ENCODE measurements around the gene PLEKHG4B.

PLEKHG4B gene

DNA sequence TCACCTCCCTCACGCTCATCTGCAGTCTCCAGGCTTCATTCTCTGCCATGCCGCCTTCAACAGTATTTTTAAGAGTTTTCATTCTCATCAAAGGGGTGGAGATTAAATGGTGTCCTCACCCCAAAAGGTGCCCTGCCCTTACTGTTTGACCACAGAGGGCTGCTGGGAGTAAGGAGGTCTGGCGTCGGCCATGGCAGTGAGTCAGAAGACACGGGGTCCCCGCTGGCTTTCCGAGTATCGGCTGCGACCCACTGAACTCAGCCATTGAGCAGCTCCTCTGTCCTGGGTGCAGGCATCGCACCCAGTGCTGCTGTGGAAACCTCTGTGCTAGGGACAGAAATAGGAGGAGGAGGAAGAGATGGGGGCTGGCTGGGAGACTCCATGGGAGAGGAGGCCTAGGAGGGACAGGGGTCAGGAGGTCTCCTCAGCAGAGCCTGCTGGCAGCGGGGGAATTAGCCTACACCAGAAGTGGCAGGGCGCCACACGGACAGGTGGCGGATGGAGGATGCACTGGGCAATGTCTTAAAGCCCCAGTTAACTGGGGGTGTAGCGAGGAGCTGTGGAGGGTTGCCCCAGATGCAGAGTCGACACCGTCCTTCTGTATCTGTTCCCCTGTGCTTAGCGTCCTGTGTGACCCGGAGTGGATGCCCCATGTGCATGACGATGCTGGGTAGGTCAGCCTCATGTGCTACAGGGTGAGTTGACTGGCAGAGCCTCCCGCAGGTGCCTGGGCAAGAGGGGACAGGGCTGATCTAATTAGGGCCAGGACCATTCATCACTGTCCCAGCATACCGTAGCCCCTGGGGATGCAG, 15.4 kb upstream of the PLEKHG4B start:
- no peak for DNase-seq

DNA sequence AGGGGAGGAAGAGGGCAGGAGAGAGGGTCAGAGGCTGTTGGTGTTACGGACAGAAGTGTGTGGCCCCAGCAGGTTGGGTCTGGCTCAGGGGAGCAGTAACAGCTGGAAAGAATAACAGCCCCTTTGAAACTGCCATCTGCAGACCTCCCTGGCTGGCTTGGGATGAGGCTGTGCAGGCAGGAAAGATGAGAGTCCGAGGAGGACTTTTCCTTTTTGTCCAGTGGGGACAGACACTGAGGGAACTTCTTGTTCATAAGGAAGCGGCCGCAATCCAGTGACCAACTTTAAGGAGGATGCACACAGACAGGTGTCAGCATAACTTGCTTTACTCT, 14.8 kb upstream of the PLEKHG4B start:
- DNase-seq = no peak

DNA sequence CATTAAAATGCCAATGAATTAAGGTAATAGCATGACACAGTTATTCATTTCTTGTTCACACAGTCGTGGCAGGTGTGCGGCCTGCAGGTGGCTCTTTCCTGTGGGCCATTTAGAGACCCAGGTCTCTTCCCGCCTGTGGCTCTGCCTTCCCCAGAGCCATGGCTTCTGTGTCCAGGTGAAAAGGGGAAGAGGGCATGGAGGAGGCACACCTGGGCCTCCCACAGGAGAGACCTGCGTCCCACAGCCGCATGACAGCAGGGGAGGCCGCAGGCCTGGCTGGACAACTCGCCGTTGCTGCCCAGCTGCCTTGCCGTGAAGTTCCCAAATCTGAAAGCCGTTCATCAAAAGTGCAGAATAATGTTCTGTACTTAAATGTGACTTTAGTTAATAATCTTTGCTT, 14.4 kb upstream of the PLEKHG4B start:
- no peak for DNase-seq

DNA sequence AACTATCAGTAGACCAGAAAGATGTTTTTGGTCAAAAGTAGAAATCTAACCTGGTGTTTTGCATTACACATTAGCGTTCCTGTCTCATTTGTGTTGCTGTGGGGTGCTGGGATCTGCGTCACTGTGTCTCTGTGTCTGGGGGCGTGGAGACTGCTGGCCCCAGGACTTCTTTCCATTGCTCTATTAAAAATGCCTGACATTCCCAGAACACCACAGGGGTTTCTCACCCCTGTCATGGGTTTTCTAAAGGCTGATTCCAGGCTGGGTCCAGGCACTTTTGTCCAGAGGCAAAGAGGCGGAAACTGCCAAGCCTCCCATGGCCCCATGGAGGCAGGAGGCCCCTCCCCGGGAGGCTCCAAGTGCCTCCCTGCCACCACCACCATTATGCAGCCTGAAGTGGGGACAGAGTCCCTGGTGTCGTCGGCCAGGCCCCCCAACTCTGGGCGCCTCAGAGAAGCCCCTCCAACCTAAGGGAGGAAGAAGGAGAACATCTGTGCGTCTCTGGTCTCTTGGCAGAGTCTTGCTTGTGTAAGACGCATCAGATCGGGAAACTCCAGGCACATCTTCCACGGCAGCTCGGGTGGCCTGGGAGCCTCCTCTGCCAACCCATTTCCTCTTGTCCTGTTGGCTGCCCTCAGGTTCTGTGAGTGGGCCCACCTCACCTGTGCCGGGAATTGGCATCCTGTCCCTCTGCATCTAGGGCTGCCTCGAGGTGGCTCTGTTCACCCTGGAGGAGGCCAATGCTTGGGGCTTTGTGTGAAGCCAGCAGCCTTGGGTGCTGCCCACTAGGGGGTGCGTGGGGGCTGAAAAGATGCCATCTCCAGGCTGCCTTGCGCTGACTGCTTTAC, 13.8 kb upstream of the PLEKHG4B start:
- DNase-seq = peak; percentile 50

DNA sequence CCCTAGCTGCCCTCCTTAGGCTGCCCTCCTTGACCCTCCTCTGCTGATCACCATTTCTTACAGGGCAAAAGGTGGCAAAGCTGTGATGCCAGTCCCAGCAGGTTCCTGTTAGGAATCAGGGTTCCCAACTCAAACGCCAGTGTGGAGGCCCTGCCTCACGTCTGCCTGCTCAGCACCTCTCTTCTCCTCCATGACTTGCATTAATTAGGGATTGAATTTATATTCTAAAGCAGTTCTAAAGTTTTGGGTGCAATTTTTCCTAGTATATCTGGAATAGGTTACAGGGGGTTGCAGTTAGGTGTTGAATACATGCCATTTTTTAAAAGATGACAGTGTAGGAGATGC, 13.2 kb upstream of the PLEKHG4B start:
- DNase-seq = no peak

DNA sequence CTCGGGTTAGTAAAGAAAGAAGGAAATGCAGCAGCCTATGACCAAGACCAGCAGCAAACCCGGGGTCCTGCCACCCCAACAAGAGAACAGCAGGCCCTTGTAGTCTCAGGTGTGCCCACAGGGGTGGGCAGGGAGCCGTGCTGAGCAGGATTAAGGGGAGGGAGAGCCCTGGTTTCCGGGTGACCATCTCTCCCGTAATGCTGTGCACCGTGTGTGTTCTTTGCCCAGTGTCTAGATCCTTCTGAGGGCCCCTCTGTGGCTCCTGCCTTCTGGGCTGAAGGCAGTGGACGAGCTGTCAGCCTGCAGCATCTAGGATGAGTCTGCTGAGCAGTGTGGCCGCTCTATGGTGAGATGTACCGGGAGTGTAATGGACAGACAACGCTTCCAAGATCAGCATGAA, 12.7 kb upstream of the PLEKHG4B start:
- DNase-seq = no peak

DNA sequence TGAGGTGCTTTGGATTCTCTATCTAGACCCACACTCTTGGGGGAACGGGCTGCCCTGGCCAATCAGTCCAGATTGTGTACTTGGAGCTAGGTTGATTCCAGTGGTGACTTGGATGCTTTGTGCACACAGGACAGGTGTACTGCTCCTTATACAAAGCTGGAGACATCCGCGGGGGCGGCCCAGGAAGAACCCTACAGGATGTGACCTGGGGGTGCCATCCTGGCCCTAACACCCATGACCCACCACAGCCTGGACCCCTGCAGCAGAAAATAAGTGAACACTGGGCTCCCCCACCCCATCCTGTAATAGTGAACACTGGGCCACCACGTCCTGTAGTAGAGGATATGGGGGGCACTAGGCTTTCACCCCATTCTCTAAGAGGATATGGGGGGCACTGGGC, 12.1 kb upstream of the PLEKHG4B start:
- no peak for DNase-seq

DNA sequence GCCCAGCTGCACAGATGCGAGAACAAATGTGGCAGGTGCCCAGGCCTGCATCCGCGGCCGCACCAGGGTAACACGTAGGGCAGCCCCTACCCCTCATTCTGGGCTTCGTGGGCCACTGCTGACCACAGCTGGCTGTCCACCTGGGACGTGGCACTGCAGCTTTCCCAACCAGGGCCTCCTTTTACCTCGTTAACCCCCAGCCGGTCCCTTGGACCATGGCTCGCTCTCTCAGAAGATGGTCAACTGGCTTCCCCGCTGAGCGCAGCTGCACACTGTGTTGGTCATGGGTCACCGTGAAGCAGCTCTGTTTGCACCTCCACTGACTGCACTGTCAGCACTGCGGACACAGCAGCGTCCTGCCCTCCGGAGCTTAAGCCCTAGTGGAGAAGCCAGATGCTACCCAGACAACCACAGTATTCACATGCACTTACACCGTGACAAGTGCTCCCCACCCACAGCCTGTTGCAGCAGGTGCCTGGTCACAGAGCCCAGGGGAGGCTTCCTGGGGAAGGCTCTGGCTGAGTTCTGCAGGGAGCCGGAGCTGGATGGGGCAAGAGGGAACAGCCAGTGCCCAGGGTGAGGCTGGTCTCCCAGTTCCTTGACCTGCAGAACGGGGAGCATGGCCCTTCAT, 10.5 kb upstream of the PLEKHG4B start:
- DNase-seq = peak; percentile 21

DNA sequence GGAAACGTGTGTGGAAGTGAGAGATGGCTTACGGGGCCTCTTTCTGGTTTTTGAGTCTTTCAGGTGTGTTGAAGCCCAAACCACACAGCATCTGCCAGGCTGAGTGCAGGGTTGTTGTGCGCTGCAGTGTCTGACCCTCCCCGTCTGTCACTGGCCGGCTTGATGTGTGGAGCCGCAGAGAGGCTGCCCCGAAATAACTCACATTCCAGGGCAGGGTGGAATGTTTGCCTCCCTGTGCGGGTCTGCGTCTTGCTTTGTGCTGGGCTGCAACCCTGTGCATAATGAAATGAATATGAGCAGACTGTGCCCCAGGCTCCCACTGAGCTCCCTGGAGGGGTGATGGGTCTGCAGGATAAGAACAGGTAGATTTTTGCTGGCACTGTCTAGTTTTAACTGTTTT, 9.9 kb upstream of the PLEKHG4B start:
- no peak for DNase-seq

DNA sequence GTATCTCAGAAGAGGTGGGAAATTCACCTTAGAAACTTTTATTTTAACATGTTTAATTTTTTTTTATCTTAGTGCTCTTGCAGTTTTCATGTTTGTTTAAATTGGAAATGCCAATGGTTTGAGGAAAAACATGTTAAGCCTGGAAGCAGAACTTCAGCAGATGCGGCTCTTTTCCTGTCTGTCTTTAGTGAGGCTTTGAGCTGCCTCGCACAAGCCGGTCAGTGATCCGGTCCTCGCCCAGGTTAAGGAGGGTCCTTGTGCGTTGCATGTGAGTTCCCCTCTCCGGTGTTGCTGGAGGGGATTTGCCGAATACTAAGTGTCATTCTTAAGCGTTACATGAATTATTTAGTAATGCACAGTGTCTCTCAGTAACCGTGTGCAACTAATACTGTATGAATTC, 9.4 kb upstream of the PLEKHG4B start:
- DNase-seq = no peak

DNA sequence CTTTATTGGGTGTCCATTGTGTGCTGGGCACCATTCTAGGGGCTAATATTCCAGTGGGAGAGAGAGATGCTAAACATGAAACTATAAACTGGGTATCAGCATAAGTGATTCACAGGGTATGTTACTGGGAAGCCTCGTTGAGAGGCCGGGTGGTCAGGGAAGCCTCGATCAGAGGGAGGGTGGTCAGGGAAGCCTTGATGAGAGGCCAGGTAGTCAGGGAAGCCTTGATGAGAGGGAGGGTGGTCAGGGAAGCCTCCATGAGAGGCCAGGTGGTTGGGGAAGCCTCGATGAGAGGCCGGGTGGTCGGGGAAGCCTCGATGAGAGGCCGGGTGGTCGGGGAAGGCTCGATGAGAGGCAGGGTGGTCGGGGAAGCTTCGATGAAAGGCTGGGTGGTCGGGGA, 8.9 kb upstream of the PLEKHG4B start:
- DNase-seq = no peak

DNA sequence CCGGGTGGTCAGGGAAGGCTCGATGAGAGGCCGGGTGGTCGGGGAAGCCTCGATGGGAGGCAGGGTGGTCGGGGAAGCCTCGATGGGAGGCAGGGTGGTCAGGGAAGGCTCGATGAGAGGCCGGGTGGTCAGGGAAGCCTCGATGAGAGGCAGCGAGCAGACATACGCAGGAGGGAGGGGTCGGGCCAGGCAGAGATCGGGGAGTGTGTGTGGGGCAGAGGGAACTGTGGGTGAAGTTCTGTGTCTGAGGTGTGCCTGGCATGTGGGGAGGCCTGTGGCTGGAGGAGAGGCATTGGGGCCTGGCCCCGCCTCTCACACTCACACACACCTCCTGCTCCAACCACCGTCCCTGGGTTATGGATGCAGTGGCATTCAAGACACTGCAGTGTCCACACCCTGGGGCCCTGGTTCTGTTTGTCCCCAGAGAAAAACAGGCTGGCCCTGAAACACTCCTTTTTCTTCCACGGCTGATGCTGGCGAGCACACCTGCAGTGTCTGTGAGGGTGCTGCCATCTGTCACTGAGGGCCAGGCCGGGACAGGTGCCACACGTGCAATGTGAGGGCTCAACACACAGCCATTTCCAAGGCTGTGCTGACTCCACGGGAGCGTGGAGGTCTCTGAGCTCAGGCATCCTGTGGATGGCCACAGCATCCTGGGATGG, 6.5 kb upstream of the PLEKHG4B start:
- peak; percentile 36 for DNase-seq

DNA sequence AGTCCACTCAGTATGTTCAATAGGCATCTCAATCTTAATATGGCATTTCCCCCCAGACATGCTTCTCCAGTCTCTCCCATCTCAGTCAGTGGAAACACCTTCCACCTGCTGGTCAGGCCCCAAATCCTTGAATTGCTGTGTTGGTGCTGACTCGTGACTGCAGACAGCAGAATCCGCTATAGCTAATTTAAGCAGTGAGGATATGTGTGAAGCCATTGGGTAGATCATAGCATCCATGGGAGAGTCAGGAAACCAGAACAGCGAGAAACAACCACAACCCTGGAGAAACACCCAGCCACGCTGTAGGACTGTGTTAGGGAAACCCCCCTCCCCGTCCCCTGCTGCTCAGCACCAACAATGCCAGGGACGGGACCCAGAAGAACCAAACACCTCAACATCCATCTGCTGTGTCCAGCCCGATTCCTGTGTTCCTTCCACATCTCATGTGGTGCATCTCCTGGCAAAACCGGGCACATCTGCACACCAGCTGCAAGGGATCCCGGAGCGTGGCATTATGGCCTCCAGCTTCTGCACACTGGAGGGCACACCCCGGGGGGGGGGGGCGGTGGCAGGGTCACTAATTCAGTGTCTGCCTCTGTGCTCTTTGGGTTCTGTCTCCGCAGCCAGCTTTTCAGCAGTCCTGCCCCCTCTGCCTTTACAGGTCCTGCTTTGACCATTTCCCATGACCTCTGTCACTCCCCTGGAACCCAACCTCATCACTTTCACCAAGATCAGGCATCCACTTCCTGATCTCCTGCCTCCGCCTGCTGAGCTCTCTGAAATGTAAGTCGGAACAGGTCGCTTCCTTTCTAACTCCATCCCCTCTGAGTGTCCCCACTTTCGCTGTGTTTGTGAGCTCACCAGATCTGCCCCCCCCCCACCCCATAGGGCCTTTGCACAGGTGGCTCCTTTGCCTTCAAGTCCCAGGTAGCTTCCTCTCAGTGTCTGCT, 2.4 kb upstream of the PLEKHG4B start:
- DNase-seq = no peak

DNA sequence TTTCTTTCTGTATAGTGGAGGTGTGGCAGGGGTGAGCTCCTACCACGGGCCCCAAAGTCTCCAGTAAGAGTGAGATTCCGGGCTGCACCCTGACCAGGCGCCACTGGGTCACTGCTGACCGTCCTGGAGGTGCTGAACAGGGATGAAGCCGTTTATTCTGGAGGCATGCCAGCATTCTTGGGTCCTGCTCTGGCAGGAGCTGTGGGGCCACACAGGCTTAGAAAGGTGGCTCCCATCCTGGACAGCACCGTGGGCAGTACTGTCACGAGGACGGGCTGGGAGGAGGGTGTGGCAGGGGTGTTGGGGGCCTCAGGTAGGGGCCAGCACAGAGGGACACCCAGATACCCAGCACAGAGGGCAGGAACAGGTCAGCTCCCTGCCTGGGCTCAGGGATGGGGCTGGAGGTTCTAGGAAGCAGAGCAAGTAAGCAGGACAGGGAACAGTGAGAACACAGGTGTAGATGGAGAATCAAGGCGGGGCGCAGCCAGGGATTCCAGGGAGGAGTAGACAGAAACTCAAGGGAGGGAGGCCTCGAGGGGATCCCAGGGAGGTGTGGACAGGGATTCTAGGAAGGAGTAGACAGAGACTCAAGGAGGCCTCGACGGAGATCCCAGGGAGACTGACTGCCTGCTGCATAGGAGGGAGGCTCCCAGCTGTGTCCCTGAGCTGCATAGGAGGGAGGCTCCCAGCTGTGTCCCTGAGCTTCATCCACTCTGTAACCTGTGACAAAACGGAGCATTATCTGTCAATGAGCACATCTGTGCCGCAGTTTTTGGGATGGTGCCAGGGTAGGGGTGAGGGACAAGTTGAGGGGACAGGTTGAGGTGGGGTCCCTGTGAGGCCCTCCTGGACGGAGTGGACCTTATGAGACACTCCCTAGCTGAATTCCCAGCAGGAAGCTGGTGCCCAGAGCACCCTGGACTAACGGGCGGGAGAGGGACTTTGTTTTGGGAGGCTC, 1.1 kb upstream of the PLEKHG4B start:
- DNase-seq = peak; percentile 67

DNA sequence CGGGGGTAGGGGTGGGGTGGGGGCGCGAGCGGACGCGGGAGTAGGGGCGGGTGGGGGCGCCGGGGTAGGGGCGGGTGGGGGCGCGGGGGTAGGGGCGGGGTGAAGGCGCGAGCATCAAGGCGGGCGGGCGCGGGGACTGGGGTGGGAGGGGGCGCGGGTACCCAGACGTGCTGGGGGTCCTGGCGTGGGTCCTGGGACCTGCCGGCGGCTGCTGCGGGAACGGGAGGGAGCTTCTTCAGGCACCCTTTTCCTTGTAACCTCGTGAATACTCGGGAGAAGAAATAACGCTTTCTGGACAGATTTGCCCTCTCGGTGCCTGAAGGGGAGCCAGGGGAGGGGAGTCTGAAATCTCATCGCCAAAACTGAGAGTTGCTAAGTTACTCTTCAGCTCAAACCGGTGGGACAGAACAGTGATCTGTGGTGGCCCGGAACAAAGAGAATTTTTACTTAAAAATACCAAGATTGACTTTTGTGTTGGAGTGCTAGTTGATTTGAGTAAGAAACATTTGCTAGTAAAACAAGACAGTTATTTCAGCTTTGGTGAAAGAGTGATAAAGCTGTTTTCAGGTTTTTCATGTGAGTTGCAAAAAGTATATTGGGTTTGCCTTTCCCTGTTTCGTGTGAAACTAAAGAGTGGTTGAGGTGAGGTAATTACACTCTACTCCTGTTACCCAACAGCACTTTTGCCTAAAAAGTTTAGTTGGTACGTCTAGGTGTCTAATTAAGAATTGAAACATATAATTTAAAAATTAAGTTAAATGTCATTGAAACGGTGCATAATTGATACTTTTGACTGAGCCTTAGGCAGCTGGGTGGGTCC, 643 bp downstream of the PLEKHG4B start:
- no peak for DNase-seq

DNA sequence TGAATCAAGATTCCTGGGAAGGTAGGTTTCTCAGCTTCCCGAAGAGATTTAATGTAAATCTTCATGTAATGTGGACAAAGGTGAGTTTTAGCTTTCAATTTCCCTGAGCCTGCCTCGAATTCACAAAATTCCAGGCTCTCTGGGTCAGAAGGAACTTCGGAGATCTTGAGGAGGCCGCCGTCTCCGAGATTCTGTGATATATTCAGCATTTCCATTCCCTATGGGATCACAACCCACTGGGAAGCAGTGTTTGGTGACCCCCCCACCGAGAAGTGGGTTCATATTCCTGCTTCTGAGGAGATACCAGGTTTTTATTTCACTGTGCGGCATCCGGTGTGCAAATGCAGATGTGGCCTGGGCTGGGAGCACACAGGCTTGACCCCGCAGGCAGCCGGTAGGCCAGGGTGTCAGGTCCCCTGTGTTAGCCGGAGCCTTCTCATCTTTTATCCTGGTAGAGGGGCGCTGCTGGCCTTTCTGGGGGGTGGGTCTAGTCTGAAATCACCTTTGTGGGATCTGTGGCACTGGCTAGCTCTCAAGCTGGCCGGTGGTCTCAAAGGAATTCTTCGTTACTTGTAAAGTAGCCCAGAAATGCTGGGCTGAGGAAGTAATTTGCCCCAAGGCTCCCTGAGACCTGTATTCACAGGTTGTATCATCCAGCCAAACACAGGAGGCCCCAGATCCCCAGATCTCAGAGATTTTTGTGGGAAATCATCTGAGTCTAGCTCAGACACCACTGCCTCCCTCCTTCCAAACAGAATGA, 1.4 kb downstream of the PLEKHG4B start:
- DNase-seq = no peak

DNA sequence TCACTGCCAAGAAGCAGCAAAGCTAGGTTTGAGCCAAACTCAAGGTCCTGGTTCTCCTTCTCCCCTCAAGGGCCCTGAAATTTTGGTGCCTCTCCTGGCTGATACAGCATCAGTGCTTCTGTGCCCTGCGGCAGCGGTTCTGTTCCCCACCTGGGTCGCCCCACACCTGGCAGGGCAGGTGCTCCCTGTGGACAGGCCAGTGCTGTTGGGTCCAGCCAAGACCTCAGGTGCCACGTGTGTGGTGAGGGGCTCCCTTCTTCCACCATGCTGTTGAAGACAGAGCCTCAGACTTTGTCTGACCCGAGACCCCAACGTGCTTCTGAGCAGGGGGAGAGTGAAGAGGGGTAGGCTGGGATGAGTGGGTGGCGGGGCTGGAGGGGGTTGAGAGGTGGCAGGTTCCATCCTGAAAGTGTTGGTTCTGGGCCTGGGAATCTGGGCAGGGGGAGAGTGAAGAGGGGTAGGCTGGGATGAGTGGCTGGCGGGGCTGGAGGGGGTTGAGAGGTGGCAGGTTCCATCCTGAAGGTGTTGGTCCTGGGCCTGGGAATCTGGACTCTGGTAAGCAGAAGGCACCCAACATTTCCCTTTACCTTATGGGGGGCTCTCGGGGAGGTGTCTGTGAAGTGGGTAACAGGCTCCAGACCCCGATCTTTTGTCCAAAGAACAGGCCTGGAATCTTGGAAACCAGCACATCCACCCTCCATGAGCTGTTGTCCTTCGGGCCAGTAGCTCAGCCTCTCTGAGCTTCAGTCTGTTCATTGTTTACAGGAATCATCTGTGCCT, 2.3 kb downstream of the PLEKHG4B start:
- DNase-seq = no peak

DNA sequence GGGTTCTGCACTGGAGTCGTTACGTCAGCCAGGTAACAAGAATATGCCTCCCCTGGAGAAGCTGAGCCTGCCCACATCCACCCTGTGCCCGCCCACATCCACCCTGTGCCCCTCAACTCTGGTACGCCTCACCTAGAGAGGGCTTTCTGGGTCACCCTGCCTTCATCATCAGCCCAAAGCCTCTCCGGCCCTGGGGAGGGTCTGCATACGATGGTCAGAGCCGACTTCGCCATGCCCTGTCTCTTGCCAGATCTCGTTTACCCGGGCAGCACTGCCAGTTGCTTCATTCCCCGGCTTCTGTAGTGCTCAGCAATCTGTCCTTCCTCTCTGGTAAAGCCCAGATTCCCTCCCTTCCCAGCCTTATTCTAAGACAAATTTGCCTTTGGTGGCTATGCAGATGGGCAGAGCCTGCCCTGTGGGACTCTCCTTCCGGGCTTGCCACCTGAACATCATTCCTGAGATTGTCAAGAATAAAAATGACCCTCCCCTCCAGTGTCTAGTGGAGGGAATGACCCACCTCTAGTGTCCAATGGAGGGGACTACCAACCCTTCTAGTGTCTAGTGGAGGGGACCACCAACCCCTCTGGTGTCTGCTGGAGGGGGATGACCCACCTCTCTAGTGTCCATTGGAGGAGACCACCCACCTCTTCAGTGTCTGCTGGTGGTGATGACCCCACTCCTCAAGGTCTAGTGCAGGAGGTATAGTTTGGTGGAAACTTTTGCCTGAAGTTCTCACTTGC, 3.4 kb downstream of the PLEKHG4B start:
- no peak for DNase-seq

Measured in DMS53 (cell line).